ENCODE measurements around the gene INAFM1.

DNA sequence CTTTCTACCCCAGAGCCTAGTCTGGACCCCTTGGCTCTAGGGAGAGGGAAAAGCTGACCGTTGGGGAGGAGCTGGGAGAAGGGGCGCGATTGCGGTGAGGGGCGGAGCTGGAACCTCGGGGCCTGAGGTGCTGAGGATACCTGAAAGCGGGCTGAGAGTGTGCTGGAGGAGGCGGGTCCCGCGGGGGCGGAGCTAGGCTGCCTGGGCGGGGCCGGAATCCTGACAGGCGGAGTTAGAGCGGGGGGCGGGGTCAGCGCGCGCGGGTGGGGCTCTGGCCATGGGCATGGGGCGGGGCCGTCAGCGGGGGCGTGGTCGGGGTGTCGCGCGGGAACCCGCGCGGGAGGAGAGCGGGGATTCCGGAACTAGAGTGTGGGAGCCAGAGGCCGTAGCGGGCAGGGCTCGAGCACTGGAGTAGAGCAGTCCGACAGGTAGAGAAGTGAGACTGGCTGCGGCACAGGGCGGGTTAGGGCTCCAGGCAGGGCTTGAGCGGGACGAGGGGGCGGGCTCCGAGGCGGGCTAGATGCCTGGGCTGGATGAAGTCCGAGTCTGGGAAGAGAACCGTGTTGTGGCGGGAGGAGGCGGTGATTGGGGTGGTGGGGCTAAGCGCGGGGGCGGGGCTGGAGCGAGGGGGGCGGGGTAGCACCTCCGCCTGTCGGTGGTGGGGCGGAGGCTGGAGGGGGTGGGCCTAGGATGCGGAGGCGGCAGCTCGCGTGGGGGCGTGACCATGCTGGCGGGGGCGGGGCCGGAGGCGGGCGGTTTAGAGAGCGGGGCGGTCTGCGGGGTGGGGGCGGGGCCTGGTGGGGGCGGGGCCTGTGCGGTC, at the start of gene INAFM1:
- TF ChIP-seq TAF1 (IDR thresholded peaks at IDR 0.05; ENCODE audit: low read depth) (no peak), EP300 (IDR thresholded peaks at IDR 0.05; ENCODE audit: borderline replicate concordance) (no peak), TCF12 (IDR thresholded peaks at IDR 0.05; ENCODE audit: low read depth) (no peak), CEBPB (IDR thresholded peaks at IDR 0.05) (no peak), RAD21 (IDR thresholded peaks at IDR 0.05; ENCODE audit: low read depth) (no peak), FOXM1 (IDR thresholded peaks at IDR 0.05; ENCODE audit: borderline replicate concordance, low read depth) (no peak), EGR1 (IDR thresholded peaks at IDR 0.05) (0 out of 2 replicates have a peak, but pooled peaks have one; percentile 26)
- TF ChIP-seq, protein P1, sequence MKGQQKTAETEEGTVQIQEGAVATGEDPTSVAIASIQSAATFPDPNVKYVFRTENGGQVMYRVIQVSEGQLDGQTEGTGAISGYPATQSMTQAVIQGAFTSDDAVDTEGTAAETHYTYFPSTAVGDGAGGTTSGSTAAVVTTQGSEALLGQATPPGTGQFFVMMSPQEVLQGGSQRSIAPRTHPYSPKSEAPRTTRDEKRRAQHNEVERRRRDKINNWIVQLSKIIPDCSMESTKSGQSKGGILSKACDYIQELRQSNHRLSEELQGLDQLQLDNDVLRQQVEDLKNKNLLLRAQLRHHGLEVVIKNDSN (IDR thresholded peaks at IDR 0.05) = no peak
- TF ChIP-seq, protein P2, sequence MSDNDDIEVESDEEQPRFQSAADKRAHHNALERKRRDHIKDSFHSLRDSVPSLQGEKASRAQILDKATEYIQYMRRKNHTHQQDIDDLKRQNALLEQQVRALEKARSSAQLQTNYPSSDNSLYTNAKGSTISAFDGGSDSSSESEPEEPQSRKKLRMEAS (IDR thresholded peaks at IDR 0.05) = no peak; the same call in 1 of the 2 replicates
- TF ChIP-seq, protein P3, sequence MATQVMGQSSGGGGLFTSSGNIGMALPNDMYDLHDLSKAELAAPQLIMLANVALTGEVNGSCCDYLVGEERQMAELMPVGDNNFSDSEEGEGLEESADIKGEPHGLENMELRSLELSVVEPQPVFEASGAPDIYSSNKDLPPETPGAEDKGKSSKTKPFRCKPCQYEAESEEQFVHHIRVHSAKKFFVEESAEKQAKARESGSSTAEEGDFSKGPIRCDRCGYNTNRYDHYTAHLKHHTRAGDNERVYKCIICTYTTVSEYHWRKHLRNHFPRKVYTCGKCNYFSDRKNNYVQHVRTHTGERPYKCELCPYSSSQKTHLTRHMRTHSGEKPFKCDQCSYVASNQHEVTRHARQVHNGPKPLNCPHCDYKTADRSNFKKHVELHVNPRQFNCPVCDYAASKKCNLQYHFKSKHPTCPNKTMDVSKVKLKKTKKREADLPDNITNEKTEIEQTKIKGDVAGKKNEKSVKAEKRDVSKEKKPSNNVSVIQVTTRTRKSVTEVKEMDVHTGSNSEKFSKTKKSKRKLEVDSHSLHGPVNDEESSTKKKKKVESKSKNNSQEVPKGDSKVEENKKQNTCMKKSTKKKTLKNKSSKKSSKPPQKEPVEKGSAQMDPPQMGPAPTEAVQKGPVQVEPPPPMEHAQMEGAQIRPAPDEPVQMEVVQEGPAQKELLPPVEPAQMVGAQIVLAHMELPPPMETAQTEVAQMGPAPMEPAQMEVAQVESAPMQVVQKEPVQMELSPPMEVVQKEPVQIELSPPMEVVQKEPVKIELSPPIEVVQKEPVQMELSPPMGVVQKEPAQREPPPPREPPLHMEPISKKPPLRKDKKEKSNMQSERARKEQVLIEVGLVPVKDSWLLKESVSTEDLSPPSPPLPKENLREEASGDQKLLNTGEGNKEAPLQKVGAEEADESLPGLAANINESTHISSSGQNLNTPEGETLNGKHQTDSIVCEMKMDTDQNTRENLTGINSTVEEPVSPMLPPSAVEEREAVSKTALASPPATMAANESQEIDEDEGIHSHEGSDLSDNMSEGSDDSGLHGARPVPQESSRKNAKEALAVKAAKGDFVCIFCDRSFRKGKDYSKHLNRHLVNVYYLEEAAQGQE (IDR thresholded peaks at IDR 0.05; ENCODE audit: low read depth) = no peak

Measured in Ishikawa (cell line).